GM21576 (cell line): ENCODE measurements around the gene TRPM3.

Source experiments
- ATAC-seq: cut with Tn5 transposase; IDR thresholded peaks from one replicate; pipeline ENCODE4 v1.9.1; 2021; ENCODE audit warnings: mild to moderate bottlenecking, moderate library complexity; ENCODE audit not compliant: unreplicated experiment

TRPM3 gene

DNA sequence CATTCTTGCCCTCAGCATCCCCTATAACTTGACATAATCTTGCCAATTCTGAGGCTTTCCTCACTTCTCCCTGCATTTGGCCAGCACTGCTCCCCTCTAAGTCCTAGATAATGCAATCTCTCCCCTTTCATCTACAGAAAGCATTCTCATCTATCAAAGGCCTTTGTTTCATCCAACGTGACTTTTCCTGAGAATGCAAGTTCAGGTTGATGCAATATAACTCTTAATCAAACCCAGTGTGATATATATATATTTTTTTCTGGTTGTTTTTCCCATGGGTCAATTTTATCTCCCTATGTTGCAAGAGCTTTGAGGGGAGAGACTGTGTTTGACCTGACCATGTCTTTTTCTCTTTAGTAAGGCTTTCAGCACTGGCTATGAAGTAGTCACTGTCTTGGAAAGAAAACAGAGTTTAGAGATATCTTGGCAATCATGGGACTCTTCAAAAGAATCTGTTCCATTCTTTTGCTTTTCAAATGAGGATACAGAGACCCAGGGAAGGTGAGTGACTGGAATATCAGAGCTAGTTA lies 268.6 kb downstream of the TRPM3 start:
- ATAC-seq, result no peak

DNA sequence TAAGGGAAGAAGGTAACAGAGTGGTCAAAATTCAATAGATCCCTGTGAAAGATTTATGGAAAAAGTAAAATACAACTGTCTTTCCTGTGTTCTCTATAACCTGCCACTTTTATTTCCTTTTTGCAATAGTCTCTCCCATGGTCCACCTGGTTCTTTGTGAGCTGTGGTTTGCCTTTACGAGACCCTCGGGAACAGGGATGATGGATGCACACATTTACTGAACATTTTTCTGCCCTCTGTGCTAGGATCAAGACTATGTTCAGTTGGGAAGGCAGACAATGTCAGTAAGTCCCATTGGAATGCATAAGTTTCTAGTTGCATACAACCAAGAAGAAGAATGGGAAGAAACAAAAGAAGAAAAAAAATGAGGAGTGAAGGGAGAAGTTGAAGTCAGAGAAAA lies 281.2 kb downstream of the TRPM3 start:
- no peak for ATAC-seq

DNA sequence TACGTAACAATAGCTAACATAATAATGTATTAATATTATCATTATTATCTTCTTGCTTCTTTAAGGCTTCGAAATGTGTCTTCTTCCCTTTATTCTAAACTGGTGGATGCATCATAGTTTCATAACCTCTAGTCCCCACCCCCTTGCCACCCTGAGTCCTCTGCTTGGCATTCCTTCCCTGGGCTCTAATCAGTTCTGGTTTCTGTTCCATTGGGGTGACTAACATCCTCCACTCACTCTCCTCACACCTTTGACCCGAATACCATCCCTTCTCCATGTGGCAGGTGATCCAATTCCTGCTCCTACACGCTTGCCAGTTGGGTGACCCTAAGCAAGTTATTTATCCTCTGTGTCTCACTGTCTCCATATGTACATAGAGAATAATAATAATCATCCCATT lies 286.1 kb downstream of the TRPM3 start:
- no peak for ATAC-seq

DNA sequence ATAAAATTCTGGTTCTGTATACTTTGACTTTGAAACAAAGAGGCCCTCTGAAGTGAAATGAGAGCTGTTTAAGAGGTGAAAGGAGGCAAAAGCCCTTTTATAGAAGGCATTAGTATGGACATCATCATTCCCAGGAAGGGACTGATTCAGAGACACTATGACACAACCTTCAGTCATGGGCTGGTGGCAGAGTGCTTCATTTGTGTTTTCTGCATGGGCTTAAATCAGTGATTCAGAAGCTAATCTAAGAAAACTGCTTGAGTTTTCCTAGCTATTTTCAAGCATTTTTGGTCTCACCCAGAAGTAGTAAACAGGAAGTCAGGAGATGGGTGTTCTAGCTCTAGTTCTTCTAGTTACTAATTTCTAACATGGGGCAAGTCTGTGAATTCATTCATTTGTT lies 288.9 kb downstream of the TRPM3 start:
- no peak for ATAC-seq

DNA sequence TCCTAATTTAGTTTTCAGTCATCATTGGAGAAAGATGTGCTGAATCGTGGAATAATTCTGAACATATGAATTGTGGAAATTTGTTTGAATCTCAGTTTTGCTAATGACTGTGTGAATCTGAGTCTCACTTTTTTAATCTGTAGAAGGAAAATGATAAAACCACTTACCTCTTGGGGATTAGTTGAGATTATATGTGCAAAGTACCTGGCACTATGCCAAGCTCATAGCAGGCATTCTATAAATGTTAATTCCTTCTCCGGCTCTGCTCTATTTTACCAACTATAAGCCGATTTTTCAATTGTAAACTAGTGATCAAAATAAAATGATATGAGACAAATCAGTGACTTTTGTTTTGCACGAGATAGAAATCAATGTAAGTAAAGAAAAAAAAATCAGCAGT lies 290.8 kb downstream of the TRPM3 start:
- no peak for ATAC-seq

DNA sequence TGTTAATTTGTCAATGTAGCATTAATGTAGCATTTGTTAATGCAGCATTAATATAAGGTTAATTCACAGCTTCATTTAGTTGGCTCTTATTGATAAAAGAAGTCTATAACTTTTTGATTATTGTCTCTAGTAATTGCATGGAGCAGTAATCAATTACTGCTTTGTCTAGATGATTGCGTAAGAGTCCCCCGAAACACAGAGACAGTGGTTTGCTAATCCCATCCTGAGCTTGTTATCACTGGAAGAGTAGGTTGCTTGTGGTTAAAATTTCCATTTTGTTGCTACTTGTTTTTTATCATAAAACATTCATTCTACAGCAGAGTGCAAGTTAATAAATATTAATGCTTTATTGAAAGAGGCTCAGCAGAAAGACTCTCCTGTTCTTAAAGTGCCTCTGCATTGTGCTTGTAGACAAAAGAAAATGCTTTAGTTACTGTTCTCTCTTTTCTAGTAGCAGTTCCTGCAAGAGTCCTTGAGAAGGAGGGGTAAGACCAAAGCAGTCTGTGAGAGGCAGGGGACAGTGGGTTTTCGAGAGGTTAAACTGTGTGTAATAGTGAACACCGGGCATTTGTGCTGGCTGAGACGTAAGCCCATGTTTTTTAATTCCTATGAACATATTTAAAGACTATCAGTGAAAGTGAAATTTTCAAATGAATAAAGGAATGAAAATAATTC lies 291.7 kb downstream of the TRPM3 start:
- ATAC-seq, result no peak

DNA sequence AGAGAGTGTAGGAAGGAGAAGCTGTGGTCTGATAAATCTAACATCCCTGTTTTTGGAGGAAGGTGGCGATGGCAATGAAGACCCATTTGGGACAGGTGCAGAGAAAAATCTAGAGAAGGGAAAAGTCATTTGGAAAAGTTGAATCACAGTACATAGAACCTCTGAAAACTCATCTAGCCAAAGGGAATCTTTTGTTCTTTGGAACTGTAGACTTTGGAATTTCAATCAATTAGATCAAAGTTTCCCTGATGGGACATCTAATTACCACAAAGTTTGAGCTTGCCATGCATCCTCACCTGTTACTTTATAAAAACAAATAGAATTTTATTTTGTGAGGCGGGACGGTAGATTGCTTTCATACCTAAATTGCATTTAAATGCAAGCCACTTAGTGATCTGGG lies 294.9 kb downstream of the TRPM3 start:
- ATAC-seq, result no peak

DNA sequence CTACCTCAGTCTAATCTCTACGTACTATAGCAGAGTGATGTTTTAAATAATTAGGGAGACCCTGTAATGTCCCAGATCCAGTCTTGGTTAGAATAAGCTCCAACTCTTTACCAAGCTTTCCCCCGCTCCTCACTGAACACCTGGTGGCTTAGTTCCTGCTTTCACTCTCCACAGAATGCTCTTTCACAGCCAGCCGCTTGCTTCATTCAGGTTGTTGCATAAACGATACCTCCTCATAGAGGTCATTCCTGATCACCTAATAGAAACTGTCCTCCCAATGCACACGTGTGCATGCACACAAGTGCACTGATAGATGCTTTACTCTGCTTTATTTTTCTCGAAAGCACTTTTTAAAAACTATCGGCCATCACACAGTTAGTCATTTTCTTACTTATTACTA lies 298.1 kb downstream of the TRPM3 start:
- no peak for ATAC-seq

DNA sequence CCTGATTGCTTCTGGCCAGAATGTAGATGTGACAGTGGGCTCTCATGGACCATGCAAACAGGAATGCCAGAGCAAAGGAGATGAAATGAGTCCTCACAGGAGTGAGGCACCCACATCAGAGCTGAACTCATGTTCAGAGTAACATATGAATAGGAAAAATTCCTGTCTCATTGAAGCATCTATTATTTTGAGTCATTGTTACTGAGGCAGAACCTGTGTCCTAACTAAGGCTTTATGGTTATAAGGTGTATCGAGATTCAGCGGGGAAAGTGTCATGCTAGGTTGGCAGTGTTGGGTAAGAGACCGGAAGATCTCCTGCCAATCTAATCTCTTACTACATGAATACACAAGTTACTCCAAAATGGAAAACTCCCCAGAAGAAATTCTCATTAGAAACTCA lies 304.1 kb downstream of the TRPM3 start:
- ATAC-seq, result no peak

DNA sequence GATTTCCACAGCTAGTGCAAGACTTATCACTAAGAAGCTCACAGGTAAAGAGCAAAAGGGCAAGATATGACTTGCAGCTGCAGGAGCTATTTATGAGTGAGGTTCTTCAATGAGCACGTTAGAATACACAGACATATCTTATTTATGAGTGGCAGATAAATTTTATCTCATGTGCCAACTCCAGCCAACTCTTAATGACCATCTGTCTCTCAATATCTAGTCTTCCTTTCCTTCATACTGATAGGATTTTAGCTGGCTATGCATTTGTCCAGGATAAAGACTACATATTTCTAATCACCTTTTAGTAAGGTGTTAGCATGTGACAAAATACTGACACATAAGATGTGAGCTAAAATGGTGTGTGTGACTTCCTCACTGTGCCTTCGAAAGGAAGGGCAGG lies 304.5 kb downstream of the TRPM3 start:
- ATAC-seq, result no peak

DNA sequence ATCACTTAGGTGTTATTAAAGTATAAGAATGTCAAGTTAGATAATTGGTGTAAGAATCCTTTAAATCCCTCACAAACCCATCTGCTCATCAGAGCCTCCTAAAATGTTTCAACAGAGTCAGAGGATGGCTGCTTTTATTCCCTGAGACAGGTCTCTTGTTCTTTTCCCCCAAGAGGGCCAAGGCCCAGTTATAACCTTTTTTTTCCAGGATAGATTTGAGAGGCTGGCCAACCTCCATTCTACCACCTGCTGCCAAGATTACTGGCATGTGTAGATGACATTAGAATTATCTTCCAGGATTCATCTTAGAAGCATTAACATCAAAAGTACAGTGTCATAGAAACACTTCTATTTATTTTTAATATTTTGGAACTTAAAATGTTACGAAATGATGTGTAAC lies 305.1 kb downstream of the TRPM3 start:
- ATAC-seq, result no peak

DNA sequence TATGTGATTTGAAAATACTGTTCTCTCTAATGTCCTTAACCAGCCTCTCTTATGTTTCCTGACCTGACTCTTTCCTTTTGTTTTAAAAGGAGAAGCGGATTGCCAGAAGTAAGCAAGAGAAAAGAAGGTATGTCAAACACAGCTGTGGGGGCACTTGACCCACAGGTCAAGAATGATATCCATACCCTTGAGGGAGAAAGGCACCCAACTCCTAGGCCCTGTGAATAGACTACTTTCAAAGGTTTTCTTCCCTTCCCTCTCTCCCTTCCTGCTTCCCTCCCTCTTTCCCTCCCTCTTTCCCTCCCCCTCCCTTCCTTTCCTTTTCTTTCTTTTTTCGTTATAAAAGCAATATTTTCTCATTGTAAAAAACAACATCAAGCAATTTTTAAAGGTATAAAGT lies 306.8 kb downstream of the TRPM3 start:
- ATAC-seq, result no peak

DNA sequence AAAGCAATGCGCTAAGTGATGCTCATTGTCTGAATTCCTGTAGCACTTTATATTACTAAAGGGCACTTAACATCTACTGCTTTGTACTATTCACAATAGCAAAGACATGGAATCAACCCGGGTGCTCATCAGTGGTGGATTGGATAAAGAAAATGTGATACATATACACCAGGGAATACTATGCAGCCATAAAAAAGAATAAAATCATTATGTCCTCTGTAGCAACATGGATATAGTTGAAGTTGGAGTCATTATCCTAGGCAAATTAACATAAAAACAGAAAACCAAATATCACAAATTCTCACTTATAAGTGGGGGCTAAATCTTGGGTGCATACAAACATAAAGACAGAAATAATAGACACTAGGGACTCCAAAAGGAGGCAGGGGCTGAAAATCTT lies 308.3 kb downstream of the TRPM3 start:
- no peak for ATAC-seq

DNA sequence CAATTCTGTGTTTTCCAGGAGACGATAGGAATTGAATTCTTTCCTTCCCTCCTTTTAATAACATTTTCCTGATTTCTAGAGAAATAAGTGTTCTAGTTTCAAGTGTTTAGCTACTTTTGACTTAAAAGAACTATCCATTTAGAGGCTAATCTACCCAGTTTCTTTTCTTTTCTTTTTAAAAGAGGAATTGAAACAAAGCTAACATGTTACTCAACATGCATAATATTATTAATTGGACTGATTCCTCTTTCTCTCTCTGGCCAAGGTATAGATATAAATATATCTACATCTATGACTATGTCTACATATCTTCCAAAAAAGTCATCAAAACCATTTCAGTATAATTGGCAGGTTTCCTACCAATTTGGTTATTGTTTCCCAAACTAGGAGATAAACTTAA lies 309.8 kb downstream of the TRPM3 start:
- peak; percentile 76 for ATAC-seq

DNA sequence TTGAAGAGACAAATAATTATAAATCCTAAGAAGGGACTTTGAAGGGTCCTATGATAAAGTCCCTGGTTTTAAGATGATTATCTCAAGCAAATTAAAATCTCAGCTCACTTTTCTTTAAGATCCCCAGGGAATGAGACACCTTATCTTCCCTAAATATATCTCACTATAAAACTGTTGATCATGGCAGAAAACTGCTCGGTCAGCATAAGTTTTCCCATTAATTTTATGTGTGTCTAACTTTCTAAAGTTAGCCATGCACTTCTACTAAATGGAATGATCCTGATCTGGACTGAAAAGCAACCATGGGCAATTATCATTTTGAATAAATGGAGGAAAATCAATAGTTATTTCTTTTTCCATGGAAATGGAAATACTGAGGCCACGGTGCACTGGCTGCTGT lies 314.5 kb downstream of the TRPM3 start:
- ATAC-seq, result no peak

DNA sequence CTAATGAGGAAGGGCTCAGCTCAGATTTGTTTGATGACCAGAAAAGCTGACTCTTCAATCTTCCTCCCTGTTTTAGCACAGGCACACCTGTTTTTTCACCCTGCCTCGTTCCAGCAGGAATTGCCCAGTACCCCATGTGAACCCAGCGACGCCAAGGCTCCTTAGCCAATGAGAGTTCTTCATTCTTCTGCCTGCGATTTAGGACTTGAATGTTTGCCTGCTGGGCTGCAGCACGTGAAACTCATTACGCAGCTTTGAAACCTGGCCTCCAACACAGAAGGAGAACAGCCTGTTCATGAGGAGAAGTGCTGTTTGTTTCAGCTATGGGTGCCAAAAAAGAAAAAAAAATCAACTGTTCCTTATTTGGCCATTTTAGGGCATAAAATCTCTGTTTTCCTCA lies 315.5 kb downstream of the TRPM3 start:
- ATAC-seq, result no peak

DNA sequence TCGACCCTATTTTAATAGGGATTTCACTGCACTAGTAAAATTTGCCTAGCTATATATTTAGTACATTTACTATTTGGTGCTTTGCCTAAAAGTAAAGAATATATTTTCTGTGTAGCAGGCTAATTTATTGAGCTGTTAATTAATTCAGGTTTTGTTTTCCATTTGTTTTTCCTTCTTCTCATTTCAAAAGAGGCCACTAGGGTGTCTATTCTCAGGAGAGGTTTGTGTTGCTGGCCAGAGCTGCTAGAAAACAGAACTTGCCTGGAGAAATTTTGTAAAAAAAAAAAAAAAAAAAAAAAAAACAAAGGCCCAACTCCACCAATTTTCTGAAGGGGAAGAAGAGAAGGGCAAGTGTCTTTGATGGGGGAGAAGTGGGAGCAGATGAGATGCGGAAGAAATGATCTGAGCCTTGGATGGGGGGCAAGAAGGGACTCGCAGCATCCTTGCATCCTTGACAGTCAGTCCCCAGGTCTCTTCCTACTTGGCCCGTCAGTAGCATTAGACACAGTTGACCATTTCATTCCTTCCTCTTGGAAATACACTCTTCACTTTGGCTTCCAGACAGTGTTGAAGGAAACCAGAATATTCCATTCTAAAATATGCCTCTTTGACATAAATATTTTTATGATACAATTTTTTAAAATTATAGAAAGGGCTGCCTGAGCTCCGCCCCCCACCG lies 318.5 kb downstream of the TRPM3 start:
- no peak for ATAC-seq

DNA sequence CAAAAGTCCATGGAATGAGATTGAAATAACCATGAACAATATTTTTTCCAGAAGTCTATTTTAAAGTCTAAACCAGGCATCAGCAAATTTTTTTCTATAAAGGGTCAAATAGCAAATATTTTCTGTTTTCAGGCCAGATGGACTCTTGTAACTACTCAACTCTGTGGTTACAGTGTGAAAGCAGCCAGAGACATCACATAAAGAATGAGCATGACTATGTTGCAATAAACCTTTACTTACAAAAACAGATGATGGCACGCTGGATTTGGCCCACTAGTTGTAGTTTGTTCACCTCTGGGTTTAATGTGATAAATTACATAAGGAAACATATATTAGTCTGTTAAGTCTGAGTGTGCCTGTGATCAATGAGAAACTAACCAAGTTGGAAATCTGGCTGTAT lies 319.2 kb downstream of the TRPM3 start:
- no peak for ATAC-seq

DNA sequence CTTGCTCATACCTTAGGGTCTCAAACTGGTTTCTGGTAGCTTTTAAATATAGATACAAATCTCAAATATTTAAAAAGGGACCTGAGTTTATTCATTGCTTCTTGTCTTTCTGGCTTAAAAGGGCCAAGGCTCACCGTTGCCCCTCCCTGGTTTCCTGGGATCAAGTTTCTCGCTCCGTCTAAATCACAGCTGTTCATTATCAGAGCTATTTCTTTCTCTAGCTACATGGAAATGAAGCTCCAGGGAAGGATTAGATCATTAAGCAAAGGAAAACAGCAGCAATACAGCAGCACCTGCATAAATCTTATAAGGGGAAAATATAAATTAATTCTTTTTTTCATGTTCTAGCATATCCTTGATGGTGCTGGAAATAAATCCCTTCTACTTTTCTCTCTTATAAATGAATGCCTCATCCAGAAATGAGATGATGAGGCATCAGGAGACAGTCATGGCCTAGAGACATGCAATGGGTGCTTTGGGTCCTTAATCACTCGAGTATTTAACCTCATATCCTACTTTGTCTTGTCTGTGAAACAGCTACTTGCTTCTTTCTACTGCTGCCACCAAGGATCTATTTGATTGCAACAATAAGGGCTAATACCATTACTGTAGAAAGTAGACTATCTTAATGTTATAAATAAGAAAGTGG lies 320.1 kb downstream of the TRPM3 start:
- ATAC-seq, result no peak

DNA sequence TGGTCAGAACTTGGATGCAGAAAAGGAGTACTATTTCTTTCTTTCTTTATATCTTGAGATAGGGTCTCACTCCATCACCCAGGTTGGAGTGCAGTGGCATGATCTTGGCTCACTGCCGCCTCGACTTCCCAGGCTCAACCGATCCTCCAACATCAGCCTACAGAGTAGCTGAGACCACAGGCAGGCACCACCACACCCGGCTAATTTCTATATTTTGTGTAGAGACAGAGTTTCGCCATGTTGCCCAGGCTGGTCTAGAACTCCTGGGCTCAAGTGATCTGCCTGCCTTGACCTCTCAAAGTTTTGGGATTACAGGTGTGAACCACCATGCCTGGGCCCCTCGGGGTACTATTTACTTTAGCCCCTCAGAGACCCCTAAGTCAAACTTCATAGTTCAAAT lies 323.4 kb downstream of the TRPM3 start:
- no peak for ATAC-seq

DNA sequence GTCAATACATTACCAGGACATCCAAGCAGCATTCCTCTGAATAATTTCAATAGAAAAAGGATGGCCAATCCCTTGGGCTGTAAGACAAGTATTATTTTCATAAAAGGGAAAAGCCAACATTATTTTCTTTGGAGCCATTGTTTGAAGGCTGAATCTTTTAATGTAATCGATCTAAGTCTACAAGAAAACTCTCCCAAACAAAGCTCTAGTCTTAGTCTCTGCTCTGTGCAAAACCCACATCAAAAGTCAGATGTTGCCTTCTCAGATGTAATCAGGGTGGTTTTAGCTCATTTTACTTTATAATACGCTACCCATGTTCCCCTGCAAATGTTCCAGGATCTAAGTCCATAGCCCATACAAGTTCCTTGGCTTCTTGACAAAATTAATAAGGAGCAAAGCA lies 325.6 kb downstream of the TRPM3 start:
- no peak for ATAC-seq

DNA sequence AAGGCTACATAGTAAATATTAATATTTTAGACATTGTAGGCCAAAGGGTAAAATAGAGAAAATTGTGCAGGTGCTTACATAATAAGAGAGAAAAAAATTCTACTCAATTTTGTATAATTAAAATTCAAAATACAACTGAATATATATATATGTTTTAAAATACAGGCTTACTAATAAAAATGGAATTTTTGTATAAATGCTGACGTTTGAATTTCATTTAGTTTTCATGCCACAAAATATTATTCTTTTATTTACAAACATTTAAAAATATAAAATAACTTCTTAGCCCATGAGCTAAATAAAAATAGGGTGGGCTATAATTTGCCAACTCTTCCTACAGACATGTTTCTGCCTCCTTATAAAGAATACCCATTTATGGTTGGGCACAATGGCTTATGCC lies 328.6 kb downstream of the TRPM3 start:
- ATAC-seq, result no peak
